ENCODE data around the gene DOCK3.

Gene DOCK3, protein sequence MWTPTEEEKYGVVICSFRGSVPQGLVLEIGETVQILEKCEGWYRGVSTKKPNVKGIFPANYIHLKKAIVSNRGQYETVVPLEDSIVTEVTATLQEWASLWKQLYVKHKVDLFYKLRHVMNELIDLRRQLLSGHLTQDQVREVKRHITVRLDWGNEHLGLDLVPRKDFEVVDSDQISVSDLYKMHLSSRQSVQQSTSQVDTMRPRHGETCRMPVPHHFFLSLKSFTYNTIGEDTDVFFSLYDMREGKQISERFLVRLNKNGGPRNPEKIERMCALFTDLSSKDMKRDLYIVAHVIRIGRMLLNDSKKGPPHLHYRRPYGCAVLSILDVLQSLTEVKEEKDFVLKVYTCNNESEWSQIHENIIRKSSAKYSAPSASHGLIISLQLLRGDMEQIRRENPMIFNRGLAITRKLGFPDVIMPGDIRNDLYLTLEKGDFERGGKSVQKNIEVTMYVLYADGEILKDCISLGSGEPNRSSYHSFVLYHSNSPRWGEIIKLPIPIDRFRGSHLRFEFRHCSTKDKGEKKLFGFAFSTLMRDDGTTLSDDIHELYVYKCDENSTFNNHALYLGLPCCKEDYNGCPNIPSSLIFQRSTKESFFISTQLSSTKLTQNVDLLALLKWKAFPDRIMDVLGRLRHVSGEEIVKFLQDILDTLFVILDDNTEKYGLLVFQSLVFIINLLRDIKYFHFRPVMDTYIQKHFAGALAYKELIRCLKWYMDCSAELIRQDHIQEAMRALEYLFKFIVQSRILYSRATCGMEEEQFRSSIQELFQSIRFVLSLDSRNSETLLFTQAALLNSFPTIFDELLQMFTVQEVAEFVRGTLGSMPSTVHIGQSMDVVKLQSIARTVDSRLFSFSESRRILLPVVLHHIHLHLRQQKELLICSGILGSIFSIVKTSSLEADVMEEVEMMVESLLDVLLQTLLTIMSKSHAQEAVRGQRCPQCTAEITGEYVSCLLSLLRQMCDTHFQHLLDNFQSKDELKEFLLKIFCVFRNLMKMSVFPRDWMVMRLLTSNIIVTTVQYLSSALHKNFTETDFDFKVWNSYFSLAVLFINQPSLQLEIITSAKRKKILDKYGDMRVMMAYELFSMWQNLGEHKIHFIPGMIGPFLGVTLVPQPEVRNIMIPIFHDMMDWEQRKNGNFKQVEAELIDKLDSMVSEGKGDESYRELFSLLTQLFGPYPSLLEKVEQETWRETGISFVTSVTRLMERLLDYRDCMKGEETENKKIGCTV (N-terminal part only)

DNA sequence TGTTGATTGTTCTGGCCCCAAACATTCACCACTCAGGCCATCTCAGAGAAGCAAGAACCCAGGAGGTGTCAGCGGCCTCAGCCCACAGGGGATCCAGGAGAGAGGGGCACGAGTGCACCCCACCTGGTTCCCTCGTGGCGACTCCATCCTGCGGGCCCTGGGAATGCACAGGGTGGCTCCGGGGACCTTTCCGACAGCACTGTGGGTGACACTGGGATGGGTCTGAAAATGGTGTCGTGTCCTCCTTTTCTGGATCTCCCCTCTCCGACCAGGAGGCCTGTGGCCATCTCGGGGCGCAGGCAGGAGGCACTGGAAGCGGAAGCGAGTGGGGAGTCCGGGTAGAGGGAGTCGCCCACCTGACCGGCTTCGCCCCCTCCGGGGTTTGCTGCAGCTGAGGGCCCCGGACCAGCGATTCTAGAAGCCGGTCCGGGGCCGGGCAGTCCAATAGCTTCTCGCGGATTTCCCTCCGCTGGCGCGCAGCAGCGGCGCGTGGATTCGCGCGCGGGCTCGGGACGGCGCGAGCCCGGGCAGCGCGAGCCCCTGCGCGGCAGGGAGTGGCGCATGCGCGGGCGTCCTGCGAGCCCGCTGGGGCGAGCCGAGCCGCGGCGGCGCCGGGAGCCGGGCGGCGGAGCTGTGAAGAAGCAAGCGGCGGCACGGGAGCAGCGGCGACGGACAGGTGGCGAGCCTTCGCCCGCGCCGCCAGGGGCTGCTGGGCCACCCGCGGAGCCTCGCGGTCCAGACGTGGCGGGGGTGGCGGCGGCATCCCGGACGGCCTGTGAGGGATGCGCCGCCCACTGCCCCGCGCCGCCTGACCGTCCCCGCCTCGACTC is at the start of gene DOCK3:
DOCK3 (plus strand) TSS at position 579 of the 830 bp plus-strand sequence. CDS start 337 bp downstream, outside the sequence.
- DNase-seq = peak; percentile 37

DNA sequence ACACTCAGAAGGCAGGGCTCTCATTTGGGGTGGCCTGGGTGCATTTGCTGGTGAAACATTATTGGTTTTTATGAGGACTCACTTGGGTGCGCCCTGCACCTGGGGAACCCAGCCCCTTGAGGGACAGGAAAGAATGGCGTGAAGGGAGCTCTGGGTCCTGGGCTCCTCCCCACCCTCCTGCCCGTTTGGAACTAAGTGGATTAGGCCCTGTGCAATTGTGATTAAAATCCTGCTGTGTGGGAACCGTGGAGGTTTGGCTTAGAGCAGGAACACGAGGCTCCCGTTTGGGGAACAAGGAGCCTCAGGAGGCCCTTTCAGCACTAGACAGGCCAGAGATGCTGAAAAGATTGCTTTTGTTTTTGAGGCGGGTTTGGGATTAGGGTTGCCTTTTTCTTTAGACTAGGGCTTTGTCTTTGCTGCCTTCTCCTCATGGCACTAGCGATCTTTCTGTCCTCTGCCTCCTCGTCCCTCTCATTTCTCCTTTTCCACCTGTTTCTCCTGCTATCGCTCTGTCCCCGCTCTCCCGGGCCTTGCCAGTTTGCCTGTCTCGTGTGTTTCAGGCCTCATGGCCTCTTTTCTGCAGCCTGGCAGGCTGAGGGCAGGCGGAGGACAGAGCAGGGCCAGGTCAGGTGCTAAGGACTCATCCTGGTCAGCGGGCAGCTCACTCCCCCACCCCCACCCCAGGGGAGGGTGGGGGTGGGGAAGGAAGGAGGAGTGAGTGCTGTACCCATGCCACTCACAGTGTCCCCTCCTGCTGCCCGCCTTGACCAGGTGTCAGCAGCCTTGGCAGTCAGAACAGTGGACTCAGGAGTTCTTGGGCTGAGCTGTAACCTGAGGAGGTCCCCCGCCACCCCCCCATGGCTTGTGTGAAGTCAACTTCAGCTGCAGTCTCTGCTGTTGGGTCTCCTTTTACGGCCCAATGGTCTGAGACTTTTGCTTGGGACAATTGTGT is 49.2 kb upstream of the DOCK3 start:
- DNase-seq = no peak

DNA sequence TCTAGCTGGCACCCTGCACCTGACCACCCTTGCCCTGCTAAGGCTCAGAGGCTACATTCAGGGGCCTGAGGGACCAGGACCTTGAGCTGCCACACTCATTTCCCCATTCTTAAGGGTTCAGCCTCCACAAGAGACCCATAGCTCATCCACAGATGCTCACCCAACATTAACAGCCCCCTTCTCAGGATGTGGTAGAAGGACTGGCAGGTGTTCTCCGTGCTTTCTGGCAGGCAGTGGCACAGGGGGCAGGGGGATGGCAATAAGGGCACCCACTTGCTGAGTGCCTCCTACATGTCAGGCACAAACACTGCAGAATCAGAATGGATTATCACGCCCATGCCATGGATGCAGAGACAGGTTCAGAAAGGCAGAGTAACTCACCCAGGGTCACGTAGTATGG is 48.3 kb upstream of the DOCK3 start:
- no peak for DNase-seq

DNA sequence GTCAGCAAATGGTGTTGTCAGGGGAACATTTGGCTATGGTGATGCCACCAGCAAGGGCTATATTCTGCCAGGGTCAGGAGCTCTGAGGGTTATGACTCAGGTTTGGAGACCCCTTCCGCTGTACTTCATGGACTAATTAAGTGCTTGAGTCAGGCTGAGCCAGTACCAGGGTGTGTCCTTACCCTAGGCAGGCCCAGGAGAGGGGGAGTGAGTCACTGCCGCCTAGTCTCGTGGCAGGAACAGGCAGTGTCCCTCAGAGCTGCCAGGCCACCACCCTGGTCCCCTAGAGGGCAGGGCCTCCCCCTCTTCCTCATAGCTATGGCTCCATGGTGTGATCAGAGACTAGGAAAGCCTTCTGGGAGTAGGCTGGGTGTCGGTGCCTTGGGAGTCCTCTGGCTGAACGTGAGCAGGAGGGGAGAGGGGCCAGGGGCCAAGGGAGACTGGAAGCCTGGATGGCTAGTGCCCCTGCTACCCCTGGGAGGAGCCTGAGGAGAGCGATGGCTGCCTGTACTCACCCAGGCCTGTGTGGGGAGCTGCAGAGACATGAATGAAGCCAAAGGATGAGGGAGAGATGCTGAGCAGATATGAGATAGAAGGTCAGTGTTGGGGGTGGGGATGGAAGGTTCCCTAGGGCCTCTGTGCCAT is 47.2 kb upstream of the DOCK3 start:
- peak; percentile 77 for DNase-seq

DNA sequence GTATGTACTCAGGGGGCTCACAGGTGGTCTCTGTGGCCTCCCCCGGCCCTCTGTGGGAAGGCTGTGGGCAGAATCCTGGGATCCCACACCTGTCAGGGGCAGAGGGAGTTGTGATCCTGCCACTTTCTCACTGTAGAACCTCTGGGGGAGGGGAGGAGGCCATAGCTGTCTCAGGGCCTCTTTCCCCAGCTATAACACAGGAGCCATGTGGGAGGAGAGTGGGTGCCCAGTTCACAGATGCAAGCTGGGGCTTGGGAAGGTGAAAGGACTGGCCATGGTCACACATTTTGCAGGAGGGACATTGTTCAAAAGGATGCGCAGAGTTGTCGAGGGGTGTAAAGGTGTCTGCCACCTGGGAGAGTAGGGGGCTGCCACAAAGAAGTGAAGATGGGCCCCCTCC is 46.1 kb upstream of the DOCK3 start:
- no peak for DNase-seq

DNA sequence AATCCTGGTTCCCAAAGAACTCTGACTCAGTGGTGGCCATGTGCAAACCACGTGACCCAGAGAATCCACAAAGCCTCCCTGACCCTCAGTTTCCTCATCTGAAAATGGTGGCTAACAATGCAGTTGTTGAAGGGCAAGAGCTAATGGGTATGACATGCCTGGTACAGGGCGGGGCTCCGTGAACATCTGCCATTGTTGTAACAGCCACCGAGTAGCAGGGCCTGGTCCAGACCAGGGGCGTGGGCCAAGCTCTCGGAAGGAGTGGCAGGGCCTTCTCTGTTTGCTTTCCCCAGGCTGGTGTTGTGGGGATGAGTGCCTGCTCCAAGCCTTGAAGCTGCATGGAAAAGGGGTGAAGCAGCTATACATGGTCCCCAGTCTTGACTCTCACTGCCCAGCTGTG is 44.3 kb upstream of the DOCK3 start:
- DNase-seq = no peak

DNA sequence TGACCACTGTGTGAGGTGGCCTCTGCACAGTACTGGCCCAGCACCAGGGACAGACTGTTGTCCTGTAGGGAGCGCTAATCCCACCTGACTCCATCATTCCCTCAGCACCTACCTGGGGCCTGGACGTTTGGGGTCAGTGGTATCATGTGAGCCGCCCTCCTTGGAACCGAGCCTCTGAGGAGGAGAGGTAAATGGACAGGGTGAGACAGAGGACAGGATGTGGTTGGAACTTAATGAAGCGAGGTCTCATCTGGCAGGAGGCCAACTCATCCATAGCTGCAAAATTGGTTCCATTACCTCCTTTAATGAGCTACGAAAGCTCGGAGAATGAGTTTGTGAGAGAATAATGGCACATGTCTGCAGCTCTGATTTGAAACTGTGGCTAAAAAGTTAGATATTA is 43.9 kb upstream of the DOCK3 start:
- DNase-seq = peak; percentile 70

DNA sequence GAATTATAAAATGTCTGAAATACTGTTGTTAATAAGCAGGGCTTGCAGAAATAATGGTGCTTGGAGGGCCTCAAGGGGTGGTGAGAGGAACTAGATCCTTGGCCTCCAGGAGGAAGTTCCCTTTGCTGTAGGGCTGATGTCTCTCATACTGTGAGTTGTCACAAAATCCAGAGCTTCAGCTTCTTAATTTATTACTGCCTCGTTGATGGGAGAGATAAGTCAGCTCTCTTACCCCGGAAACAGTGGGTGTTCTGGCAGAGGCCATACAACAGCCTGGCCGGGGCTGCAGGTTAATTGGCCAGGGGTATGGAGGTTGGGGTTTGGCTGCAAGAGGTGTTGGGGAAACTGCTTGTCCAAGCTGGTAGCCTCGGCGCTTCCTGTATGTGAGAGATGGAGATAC is 42.3 kb upstream of the DOCK3 start:
- DNase-seq = no peak

DNA sequence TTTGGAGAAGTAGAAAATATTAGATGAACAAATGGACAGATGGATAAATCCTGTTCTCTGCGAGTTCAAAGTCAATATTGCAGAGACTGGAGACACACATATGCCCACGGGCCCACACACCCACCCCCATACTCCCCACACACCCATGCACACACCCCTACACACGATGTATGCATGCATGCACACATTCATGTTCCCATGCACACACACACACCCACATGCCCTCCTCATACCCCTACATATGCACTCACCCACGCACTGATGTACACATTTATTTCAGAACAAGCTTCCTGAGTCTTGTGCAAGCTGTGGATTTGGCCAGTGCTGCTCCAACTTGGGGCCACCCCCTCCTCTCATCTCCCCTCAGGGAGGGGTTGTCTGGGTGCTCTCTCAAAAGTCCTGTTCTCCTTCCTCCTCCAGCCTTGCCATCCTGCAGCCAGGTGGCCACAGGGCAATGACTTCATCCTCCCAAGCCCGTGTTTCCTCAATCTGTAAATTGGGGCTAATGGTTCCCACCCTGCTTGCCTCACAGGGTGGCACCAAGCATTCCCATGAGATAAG is 41.4 kb upstream of the DOCK3 start:
- no peak for DNase-seq

DNA sequence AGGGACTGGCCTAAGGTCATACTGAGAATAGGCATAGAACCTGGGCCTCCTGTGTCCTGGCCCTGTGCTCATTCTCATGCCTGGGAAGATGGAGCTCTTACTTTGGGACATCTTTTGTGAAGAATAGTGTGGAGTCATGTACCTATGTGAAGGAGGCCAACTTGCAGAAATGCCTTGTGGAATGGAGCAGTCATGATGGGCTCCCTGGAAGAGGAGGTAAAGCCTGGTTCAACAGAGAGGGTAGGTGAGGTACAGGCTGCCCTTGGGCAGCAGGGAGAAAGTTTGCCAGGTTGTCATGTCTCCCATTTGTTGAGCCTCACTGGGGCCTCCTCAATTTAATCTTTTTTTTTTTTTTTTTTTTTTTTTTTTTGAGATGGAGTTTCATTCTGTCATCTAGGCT is 39.7 kb upstream of the DOCK3 start:
- DNase-seq = no peak

DNA sequence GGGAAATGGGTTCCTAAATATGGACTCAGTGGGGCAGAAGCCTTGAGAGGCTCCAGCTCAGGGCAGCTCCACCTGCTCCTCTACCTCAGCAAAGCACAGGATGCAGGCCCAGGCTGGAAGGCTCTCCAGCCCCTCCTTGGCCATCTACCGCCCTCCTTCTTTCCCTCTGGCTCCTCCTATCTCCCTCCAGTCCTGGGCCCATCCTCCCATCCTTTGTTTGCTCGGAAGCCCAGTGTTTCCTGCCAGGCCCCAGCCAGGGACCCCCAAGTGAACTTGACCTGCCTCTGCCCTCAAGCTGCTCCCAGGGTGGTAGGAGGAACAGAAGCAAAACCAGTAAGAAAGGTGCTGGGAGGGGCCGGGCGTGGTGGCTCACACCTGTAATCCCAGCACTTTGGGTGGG is 37.7 kb upstream of the DOCK3 start:
- DNase-seq = no peak

DNA sequence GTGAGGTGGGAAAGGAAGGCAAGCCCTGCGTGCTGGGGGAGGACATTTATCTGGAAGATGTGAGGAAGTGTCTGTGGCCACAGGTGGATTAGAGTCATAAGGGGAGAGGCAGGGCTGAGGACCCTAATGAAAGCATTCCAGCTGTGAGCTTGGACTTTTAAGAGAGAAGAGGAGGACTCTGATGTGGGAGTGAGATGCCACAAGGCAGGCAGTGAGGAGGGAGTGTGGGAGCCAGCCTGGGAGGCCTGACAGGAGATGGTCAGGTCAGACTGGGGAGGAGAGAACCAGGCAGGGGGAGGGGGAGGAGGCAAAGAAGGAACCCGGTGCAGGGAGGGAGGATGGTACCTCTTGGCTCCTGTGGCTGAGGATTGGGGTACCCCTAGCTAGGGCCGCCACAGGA is 36.8 kb upstream of the DOCK3 start:
- no peak for DNase-seq

DNA sequence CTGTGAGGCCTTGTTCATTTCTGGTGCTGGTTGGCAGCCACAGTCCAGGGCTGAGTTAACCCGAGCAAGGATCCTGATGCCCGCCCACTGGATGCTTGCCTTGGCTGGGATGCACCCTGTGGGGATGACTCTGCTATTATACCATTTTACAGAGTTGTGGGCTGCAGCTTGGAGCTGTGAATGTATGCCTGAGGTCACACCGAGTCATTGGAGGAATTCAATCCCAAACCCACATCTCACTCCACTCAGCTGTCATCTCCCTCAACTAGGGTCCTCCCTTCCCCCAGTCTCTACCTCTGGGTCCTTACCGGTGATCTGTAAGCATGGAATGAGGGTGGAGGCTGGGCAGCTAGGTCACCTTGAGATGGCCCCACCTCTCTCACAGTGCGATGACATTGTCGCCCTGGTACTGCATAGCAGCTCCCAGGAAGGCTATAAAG is 35.7 kb upstream of the DOCK3 start:
- peak; percentile 81 for DNase-seq

DNA sequence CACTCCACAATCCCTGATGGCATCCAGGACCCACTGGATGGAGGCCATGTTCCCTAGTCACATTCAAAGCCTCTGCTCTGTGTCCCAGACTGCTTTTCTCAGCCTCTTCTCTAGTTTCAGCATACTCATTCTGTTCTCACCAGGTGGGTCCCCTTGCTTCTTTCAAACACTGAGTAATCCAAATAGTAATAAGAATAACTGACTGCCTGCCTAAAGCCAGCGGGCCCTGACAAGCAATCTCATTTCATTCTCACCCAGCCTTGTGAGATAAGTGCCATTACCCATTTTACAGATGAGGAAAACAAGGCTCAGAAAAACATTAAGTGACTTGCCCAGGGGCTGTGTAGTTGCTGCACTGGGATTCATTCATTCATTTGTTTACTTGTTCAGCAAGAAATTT is 32.3 kb upstream of the DOCK3 start:
- DNase-seq = no peak

DNA sequence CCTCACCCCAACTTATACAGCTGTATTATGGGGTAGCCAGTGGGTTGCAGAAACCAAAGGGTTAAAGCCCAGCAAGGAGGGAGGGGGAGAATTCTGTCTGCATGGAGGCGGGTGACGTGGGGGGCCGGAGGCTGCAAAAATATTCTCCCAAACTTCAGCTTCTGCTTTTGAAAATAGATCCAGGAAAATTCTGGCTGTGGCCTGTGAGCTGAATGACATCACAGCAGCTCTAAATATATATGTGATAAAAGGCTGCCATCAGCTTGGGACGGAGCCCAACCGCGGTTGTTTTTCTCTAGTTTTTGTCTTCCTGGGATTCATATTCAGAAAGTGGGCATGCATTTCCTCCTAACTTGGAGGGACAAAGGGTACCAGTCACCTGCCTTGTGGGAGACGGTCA is 30.2 kb upstream of the DOCK3 start:
- no peak for DNase-seq

DNA sequence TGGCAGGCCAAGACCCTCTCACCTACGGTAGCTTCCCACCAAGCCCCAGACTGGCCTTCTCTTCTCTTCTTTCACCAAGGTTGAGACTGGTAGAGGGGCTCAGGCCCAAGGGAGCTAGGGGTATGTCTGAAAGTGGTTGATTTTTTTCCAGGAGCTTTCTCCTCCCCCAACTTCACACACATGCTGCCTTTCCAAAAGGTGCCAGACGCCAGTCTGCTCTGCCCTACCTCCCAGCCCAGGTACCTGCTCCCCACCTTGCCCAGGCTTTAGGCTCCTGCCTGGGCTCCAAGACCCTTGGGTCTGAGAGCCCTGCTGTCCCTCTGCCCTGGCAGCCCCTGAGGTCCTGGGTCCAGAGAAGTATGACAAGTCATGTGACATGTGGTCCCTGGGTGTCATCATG is 29.3 kb upstream of the DOCK3 start:
- no peak for DNase-seq

DNA sequence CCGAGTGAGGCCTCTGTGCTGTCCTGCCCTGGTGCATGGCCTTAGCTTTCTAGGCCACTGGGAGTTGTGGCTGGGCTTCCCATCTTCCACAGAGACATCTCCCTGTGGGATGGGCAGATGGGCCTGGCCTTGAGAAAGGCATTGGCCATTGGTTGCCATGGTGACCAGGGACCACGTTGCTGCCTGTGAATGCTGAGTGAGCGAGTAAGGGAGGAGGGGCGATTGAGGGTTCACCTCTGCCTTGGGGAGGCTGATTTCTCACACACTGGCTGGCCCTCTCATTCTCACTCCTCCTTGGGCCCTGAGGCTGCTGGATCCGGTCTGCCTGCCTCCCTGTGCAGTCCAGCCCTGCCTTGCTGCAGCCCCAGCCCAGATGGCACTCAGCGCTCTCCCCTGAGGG is 26.4 kb upstream of the DOCK3 start:
- DNase-seq = peak; percentile 38

DNA sequence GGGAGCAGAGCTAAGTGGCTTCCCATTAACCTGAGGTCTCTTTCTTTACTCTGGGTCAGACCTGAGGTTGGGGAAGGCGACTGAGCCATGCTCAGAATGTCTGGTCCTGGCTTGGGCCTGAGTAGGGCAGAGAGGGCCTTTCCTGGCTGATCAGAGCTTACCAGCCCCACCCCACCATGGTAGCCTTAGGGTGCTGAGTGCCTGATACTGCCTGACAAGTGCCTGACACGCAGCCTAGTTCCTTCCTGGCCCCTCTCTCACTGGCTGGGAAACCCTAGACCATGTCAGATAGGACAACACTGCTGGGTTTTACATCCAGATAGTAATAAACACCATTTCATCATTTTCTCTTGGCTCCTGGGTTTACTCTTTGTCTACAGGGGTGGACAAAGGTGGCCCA is 25.8 kb upstream of the DOCK3 start:
- no peak for DNase-seq

DNA sequence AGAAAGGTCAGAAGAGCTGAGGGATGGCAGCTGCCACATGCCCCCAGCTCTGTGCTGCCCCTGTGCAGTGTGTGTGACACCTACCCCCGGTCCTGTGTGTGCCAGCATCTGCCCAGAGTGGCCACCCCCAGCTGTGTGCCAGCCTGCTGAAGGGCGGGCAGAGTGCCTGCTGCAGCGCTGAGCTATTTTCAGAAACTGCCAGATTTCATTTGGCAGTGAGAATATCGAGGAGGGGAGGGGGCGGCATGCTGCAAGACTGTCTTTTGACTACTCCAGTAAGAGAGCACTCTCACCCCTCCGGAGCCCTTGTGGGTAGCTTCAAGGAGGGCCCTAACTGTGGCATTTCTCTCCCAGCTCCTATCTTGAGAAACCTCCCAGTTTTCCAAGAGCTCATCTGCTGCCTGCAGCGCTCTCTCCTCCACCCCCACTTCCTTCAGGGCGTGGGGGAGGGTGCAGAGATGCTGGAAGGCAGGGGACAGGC is 25.2 kb upstream of the DOCK3 start:
- DNase-seq = no peak

DNA sequence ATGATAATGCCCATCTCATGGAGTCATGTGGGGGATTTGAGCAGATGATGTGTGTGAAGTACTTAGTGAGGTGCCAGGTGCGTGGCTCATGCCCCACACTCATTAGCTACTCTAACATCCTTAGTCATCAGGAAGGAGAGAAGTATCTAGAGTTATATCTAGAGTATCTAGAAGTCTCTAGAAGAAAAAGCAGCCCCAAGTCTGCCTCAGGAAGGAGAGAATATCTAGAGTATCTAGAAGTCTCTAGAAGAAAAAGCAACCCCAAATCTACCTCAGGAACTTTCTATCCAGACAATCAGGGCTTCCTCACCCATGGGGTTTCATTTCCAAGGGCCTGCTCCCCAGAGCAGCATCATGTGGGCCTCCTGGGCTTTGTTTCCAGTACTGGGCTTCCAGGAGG is 24.7 kb upstream of the DOCK3 start:
- DNase-seq = no peak

All from fibroblast of skin of right biceps (primary cell).